Measurements from ENCODE around the gene ARL10. TPM values are rescaled to one million over a fixed set of nuclear protein-coding genes. Genes with fewer than 3 reads are reported as not detected.

ARL10 gene
- total and polyA plus RNA-seq, 2 donors from 2014 or later = 2.9 to 6.2 TPM

DNA sequence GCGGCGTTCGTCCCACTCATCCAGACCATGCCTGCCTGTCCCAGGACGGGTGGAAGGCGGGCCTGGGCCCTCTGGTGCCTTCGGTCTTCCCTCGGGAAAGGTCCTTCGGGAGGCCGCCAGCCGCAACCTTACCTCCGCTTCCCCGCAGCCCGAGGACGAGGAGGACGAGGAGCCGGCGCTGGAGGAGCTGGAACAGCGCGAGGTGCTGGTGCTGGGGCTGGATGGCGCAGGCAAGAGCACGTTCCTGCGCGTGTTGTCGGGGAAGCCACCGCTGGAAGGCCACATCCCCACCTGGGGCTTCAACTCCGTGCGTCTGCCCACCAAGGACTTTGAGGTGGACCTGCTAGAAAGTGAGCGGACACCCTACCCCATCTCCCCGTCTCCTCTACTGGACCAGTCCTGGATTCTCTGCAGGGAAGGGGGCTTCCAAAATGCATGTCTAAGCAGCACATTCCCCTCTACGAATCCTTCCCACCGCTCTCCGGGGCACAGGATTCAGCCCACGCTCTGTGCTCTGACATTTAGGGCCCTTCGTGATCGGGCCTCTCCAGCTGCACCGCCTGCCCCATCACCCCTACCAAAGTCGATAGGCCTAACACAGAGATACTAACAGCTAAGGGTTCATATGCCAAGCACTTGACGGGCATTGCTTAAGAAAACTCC lies 1.1 kb downstream of the ARL10 start:
- no peak for FAIRE-seq

DNA sequence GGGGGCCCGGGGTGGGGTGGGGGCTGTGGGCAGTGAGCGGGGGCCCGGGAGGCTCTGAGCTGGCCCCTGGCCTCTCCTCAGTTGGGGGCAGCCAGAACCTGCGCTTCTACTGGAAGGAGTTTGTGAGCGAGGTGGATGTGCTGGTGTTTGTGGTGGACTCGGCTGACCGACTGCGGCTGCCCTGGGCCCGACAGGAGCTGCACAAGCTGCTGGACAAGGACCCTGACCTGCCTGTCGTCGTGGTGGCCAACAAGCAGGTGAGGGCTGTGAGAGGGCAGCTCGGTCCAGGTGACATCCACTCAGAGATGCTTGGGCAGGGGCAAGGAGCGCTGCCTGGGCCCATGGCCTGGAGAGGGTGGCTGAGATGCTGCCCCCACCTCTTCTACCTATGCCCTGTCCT lies 3.4 kb downstream of the ARL10 start:
- H3K4me3 ChIP-seq (ENCODE audit: low read length in 3 of 3) = no peak overlapping the region
- no peak overlapping the region for H3K27ac ChIP-seq (ENCODE audit: low read depth in 2 of 2, low read length in 2 of 2)
- intact Hi-C loops (cut with DNase I) = no loop called here
- H3K27me3 ChIP-seq (ENCODE audit: control insufficient read depth, insufficient read depth, low read length) = no peaks in the 10 kb centered on the region
- H3K9ac ChIP-seq (ENCODE audit: low read length in 3 of 3) = no peak overlapping the region
- H3K4me1 ChIP-seq (ENCODE audit: control insufficient read depth in 2 of 3, insufficient read depth in 2 of 3, low read depth in 1 of 3, low read length in 3 of 3) = peaks cover 0 to 9% (median 0%) of the 10 kb centered on the region in 3 donors
- no peaks in the 10 kb centered on the region for H3K9me3 ChIP-seq (ENCODE audit: control insufficient read depth in 2 of 3, insufficient read depth in 1 of 3, low read length in 3 of 3)
- TF ChIP-seq, protein P1, sequence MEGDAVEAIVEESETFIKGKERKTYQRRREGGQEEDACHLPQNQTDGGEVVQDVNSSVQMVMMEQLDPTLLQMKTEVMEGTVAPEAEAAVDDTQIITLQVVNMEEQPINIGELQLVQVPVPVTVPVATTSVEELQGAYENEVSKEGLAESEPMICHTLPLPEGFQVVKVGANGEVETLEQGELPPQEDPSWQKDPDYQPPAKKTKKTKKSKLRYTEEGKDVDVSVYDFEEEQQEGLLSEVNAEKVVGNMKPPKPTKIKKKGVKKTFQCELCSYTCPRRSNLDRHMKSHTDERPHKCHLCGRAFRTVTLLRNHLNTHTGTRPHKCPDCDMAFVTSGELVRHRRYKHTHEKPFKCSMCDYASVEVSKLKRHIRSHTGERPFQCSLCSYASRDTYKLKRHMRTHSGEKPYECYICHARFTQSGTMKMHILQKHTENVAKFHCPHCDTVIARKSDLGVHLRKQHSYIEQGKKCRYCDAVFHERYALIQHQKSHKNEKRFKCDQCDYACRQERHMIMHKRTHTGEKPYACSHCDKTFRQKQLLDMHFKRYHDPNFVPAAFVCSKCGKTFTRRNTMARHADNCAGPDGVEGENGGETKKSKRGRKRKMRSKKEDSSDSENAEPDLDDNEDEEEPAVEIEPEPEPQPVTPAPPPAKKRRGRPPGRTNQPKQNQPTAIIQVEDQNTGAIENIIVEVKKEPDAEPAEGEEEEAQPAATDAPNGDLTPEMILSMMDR (IDR thresholded peaks at IDR 0.05; ENCODE audit: borderline replicate concordance, extremely low read depth, insufficient read depth) = no peak
- DNase-seq (no peak), FAIRE-seq (no peak)
- no peaks in the 10 kb centered on the region for H3K36me3 ChIP-seq (ENCODE audit: control insufficient read depth in 2 of 3, insufficient read depth in 3 of 3, low read length in 3 of 3)

More for the DNA sequence above, 1.1 kb downstream of the ARL10 start:
- H3K9ac ChIP-seq (ENCODE audit: low read length in 3 of 3) = no peak overlapping the region
- peak overlapping the region in 2 of 3 donors; percentile 43 to 69 for H3K4me3 ChIP-seq (ENCODE audit: low read length in 3 of 3)
- TF ChIP-seq, protein P1 (IDR thresholded peaks at IDR 0.05; ENCODE audit: borderline replicate concordance, extremely low read depth, insufficient read depth) = no peak
- peaks cover 0 to 12% (median 0%) of the 10 kb centered on the region in 3 donors for H3K4me1 ChIP-seq (ENCODE audit: control insufficient read depth in 2 of 3, insufficient read depth in 2 of 3, low read depth in 1 of 3, low read length in 3 of 3)
- intact Hi-C loops (cut with DNase I) = no loop called here
- H3K27ac ChIP-seq (ENCODE audit: low read depth in 2 of 2, low read length in 2 of 2) = no peak overlapping the region
- H3K36me3 ChIP-seq (ENCODE audit: control insufficient read depth in 2 of 3, insufficient read depth in 3 of 3, low read length in 3 of 3) = no peaks in the 10 kb centered on the region
- H3K9me3 ChIP-seq (ENCODE audit: control insufficient read depth in 2 of 3, insufficient read depth in 1 of 3, low read length in 3 of 3) = no peaks in the 10 kb centered on the region
- DNase-seq = peak in 2 of 5 donors; percentile 13 to 82
- no peaks in the 10 kb centered on the region for H3K27me3 ChIP-seq (ENCODE audit: control insufficient read depth, insufficient read depth, low read length)

DNA sequence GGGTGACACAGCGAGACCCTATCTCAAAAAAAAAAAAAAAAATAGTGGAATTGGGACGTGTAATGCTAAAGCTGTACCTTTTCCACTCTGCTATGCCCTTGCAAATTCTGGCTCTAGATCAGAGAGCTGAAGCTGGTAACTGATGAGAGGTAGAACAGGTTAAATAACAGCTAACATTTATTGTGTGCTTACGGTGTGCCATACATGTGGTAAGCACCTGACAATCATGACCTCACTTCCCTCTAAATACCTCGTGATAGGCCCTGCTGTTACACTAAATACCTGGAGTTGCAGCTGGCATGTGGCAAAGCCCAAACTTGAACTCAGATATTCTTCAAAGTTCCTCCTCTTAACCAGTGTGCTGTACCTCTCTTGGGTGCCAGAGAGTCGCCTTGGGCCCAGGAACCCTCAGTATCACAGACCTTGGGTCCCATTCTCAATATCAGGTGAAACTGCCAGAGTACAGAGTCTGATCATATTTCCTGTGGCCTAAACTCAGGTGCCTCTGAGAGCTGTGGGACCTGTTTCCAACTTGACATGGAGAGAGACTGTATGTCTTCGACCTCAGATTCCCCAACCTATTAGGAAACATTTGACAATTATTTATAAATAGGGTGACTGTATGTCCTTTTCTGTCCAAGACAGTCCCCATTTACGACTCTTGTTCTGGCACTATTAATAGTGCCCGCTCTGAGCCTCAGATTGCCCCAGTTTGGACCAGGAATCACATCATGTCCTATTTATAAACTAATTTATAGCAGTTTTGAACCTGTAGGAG lies 4.8 kb downstream of the ARL10 start:
- Histone ChIP-seq H3K9ac (ENCODE audit: low read length in 3 of 3) (no peak overlapping the region), H3K27me3 (ENCODE audit: control insufficient read depth, insufficient read depth, low read length) (no peaks in the 10 kb centered on the region), H3K9me3 (ENCODE audit: control insufficient read depth in 2 of 3, insufficient read depth in 1 of 3, low read length in 3 of 3) (no peaks in the 10 kb centered on the region), H3K4me3 (ENCODE audit: low read length in 3 of 3) (no peak overlapping the region), H3K4me1 (ENCODE audit: control insufficient read depth in 2 of 3, insufficient read depth in 2 of 3, low read depth in 1 of 3, low read length in 3 of 3) (peaks cover 0 to 4% (median 0%) of the 10 kb centered on the region in 3 donors), H3K36me3 (ENCODE audit: control insufficient read depth in 2 of 3, insufficient read depth in 3 of 3, low read length in 3 of 3) (no peaks in the 10 kb centered on the region), H3K27ac (ENCODE audit: low read depth in 2 of 2, low read length in 2 of 2) (no peak overlapping the region)
- intact Hi-C loops (cut with DNase I) = no loop called here
- TF ChIP-seq, protein P1 (IDR thresholded peaks at IDR 0.05; ENCODE audit: borderline replicate concordance, extremely low read depth, insufficient read depth) = no peak
- FAIRE-seq (no peak), DNase-seq (no peak)

All from kidney (tissue), 14 donors.